ENCODE results near the gene CCDC186.
A peak's percentile ranks its signal among the peaks of the same experiment; 100 is the strongest.

The CCDC186 gene

DNA sequence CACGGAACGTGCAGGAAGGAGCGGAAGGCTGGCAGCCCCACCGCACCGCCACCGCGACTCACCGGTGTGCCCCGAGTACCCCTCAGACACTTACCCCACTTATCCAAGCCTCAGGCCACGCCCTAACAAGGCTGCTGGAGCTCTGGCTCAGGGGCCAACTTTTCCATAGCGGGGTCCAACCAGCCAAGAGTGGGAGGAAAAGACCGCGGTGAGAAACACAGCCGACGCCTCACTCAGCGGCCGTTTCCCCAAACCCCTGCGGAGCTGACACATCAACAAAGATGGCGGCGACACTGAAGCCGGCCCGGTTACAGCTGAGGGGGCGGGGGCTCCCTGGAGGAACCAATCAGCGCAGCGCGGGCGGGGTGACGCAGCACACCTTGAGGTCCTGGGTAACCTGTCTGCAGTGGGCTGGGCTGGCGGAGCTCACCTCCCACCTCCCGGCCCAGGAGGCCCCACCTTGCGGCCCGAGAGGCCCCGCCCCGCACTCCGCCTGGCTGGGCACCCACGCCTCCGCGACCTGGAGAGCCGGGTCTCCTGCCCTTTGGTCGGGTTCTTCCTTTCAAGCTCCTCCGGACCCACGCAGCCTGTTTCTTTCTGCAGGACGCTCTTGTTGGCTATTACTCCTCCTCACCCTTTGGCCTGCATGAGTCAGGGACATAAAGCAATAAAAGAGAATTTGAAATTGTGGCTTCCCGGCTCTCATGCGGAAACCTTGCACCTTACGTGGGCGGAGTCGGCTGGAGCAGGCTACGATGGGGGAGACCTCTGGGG is at the start of gene CCDC186:
CCDC186 (minus strand) TSS at position 283 of the 774 bp plus-strand sequence. CDS start 10,935 bp downstream, outside the sequence.
- DNase-seq = peak; percentile 85

- no peak for DNase-seq
These were observed 49.1 kb upstream of the CCDC186 start for GRCh38 chr10:114223066-114223465.

DNA sequence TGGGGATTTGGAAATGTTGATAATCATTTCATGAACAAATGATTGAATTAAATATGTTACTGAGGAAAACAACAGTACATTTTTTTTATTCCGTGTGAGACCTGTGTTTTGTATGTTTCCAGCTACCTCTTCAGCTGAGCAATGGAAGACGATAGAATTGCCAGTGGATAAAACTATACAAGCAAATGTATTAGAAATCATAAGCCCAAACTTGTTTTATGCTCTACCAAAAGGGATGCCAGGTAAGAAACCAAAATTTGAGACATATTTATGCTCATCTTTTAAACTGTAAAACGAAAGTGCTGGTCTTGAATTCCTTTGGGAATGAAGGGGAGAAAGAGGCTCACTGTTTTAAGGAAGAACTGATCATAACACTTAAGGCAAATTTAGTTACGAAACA is 47.2 kb upstream of the CCDC186 start:
- DNase-seq = no peak

DNA sequence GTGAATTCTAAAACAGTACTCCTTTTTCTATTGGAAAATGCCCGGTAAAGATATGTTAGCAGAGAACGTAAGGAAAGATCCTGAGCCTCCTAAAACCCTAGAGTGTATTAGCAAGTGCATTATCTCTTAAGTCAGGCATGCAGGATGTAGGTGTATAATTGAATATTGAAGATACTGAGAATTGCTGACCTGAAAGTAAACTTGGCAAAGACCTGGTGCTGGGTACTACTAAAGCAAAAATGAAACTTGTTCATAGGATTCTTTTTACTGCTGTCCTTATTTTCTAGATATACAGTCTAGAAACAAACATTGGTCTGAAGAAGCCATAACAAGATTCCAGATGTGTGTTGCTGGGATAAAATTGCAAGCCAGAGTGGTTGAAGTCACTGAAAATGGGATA is 46.3 kb upstream of the CCDC186 start:
- DNase-seq = no peak

DNA sequence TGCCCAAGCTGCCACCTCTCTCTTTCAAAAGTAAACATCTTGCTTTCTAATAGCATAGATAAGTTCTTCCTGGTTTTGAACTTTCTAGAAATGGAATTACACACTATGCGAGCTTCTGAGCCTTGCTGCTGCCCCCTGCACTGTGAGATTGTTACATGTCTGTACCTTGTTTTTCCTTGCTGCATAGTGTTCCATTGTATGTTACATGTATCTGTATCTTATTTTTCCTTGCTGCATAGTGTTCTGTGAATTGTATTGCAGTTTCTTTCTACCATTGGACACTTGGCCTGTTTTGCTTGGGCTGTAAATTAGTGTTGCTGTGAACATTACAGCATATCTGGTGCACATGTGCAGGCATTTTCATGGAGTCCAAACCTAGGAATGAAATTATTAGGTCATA is 41.0 kb upstream of the CCDC186 start:
- DNase-seq = no peak

DNA sequence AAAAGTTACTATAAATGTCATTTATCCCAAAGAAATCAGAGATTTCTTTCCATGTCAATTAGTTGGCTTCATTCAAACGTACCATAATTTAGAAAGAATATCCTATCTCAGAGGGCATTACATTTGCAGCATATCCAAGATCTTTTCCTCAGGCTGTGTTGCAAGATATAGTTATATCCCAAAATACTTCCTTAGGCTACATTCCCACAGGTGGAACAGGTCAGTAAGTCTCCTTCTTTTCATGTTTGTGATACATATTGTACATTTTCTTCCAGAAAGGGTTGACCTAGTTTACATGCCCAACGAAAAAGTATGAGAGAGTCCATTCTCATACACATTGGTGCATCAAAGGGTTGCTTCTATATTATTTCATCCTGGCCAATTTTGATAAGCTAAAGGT is 38.1 kb upstream of the CCDC186 start:
- no peak for DNase-seq

DNA sequence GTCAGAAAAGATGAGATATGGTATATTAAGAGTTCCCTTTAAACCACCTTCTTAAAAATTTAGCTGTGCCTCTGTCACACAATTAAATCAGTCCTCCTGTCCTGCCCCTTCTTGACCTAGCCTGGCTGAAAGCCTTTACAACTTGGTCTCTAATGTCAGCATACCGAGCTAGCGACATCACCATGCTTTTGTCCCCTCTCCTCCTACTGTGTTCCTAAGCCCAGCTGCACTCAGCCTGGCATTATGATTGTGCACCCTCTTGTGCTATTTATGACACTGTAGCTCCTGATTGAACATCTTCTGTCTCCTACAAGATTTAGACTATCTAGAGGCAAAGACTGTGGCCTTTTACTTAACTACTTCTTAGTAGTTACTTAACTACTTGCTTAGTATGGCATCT is 34.3 kb upstream of the CCDC186 start:
- DNase-seq = no peak

GRCh38 chr10:114207349-114207748 is 33.3 kb upstream of the CCDC186 start:
- DNase-seq = no peak

GRCh38 chr10:114206902-114207301 is 32.9 kb upstream of the CCDC186 start:
- no peak for DNase-seq

DNA sequence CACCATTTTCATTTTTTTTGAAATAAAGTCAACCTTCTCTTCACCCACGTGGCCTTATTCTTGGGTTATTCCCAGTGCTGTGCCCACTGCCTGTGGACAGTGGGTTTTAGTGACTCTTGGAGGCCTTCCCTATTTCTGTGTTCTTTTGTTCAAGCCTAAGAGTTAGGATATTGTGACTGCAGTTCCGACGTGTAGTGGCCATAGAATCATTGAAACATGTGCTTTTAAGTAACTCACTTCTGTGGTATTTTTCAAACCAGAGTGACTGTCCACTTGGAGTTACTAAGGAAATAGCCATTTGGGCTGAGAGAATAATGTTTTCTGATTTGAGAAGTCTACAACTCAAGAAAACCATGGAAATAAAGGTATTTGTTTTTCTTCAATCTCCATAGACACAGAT is 28.8 kb upstream of the CCDC186 start:
- no peak for DNase-seq

- DNase-seq = no peak
These were observed 25.2 kb upstream of the CCDC186 start for GRCh38 chr10:114199239-114199638.

DNA sequence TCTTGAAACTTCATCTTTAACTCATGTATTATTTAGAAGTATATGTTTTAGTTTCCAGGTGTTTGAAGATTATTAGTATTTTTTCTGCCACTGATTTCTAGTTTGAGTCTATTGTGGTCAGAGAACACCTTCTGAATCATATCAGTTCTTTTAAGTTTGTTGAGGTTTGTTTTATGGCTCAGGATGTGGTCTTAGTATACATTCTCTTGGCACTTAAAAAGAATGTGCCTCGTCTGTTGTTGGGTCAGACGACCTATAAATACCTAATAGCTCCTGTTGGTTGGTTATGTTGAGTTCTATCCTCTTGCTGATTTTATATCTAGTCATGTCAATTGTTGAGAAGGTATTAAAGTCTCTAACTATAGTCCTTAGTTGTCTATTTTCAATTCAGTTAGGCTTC is 21.1 kb upstream of the CCDC186 start:
- no peak for DNase-seq

DNA sequence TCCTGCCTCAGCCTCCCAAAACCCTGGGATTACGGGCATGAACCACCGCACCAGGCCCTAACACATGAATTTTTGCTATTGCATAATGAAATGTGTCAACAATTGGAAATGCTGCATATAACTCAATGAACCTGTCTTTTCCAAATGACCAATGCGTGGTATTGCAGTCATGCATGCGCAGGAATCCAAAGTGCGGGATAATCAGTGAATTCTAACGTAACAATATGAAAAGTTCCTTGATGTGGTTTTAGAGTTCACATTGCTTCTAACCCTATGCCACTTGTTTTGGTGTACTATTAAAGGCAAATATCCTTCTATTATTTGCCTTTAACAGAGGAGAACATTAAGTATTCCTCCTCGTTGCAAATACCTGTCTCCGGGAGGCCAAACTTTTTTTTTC is 15.7 kb upstream of the CCDC186 start:
- no peak for DNase-seq

DNA sequence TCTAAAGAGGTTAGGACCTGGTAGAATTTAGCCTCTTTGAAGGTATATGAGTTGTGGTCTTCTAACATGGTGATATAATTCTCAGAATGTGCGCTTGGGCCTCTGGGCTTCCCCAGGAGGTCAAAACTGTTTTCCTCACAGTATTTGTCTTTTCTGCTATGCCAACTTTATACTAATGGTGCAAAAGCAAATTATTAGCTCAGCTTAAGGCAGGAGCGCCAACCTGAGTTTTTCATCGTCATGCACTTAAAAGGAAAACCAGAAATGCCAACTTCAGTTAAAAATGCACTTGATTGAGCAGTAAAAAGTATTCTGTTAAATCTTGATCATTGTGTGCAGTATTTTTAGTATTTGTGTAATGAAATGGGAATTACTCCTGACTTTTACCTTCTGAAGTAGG is 14.9 kb upstream of the CCDC186 start:
- DNase-seq = no peak

GRCh38 chr10:114188001-114188400 is 14.0 kb upstream of the CCDC186 start:
- DNase-seq = no peak

DNA sequence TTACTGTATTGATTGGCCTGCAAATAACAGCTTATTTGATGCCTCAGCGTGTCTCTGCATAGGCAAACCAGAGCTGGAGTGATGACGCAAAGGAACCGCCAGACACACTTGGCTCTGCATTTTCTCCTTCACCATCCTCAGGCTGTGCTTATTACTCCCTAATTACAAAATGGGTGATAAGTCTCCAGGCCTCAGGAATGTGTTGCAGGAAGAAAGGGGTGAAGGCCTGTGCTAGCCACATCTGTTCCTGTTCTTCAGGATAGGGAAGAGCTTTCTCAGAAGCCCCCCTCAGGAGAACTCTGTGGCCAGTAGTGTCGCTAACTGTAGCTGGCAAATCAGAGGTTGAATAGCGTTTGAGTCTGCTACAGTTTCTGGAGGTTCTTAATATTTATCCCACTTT is 10.3 kb upstream of the CCDC186 start:
- no peak for DNase-seq

- DNase-seq = no peak
These were observed 9.6 kb upstream of the CCDC186 start for GRCh38 chr10:114183563-114183962.

DNA sequence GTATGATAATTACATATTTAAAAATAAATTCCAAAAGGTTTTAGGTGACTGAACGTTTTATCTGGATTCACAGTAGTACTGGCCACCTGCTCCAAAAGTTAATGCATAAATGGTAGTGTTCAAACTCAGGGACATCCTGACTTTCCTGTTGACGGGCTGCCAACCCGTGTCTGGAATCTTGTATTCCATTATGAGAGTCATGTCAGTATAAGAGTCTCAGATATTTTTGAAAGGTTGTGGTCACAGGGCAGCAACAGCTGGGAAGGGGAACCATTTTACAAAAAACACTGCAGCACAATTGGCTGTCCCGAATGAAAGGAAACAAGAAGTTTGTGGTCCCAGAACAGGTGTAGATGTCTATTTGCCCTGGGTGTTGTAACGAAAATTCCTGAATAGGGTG is 8.0 kb upstream of the CCDC186 start:
- DNase-seq = no peak

- DNase-seq = no peak
These were observed 6.9 kb upstream of the CCDC186 start for GRCh38 chr10:114180937-114181336.

GRCh38 chr10:114179747-114180146 is 5.7 kb upstream of the CCDC186 start:
- no peak for DNase-seq

DNA sequence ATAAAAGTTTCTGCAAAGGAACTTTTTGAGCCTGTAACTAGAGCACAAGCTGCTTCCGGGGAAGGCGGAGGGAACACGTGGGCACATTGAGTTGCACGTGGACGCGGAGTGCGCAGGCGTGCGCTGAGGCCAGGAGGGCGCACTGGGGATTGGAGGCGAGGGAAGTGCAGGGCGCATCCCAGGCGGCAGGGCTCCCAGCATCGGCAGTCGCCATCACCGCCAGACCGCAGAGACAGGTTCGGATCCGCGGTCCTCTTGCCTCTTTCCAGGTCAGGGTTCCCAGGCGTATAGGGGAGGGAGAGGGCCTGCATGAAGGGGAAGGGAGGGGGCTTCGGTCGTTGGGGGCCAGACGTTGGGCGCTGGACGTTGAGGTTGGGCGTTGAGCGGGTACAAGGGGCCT is 5.1 kb upstream of the CCDC186 start, which contains the start of gene TDRD1:
TDRD1 (plus strand) TSS at position 206 of the 400 bp plus-strand sequence. CDS start 8,479 bp downstream, outside the sequence.
- DNase-seq = no peak

GRCh38 chr10:114176511-114176910 is 2.5 kb upstream of the CCDC186 start:
- DNase-seq = no peak

DNA sequence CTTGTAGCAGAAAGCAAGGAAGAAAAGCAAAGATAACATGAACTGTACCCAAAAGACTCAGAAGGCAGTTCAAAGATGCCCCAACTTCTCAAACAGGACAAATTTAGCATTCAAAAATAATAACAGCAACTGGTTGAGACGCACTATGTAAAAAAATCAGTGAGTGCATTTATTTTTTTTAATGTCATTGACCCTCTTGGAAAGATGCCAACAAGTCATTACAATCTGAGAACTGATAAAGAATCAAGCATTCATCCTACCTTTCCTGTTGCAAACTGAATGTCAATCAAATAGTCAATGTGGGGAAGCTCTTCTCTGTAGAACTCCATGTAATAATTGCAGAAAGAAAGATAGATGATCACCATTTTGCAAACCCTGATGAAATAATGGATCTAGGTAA is 1.7 kb upstream of the CCDC186 start:
- no peak for DNase-seq

DNA sequence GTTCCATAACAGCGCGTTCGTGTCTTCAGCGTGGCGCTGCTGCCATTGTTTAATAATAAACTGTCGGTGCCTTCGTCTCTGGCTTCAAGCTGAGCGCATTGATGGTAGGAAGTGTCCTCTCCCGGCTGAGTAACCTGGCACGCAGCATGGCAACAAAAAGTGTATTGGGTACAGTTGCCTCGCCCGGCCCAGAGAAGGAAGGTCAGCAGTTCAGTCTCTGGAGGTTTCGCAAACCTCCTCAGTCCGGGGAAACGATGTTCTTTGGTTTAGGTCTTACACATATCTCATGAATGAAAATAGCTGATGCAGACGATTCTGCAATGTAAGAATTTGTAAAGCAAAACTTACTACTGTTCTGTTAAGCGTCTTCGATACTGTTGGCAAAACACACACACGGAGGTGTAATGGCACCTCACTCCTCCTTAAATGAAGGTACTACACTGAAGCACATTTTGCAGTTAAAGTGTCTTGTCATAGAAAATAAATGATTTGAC is 739 bp upstream of the CCDC186 start:
- no peak for DNase-seq

- DNase-seq = no peak
These were observed 441 bp downstream of the CCDC186 start for GRCh38 chr10:114173603-114173920.

Measured in SHP77 treated with DMSO at 0.1 percent for 48 hours (cell line).